ENCODE results near the gene APOA4.

The APOA4 gene

GRCh38 chr11:116823031-116823843, at the start of gene APOA4:
Gene APOA4 (minus strand): TSS chr11:116823304. CDS start chr11:116823191, 113 bp downstream.
- DNase-seq (ENCODE audit: low spot score), result no peak

GRCh38 chr11:116871248-116871647, 48.1 kb upstream of the APOA4 start:
- DNase-seq (ENCODE audit: low spot score), result peak; percentile 73

- DNase-seq (ENCODE audit: low spot score), result no peak
These were observed 47.0 kb upstream of the APOA4 start for GRCh38 chr11:116870054-116870453.

GRCh38 chr11:116869610-116870009, 46.5 kb upstream of the APOA4 start:
- DNase-seq (ENCODE audit: low spot score), result no peak

- DNase-seq (ENCODE audit: low spot score), result no peak
These were observed 45.0 kb upstream of the APOA4 start for GRCh38 chr11:116868066-116868465.

- no peak for DNase-seq (ENCODE audit: low spot score)
These were observed 44.5 kb upstream of the APOA4 start for GRCh38 chr11:116867619-116868018.

- DNase-seq (ENCODE audit: low spot score), result no peak
These were observed 43.8 kb upstream of the APOA4 start for GRCh38 chr11:116866804-116867455.

GRCh38 chr11:116865696-116866095, 42.6 kb upstream of the APOA4 start:
- DNase-seq (ENCODE audit: low spot score), result no peak

- no peak for DNase-seq (ENCODE audit: low spot score)
These were observed 41.4 kb upstream of the APOA4 start for GRCh38 chr11:116864531-116864930.

GRCh38 chr11:116862951-116863350, 39.8 kb upstream of the APOA4 start:
- no peak for DNase-seq (ENCODE audit: low spot score)

GRCh38 chr11:116862185-116862584, 39.1 kb upstream of the APOA4 start:
- no peak for DNase-seq (ENCODE audit: low spot score)

- DNase-seq (ENCODE audit: low spot score), result no peak
These were observed 38.4 kb upstream of the APOA4 start for GRCh38 chr11:116861539-116861938.

- no peak for DNase-seq (ENCODE audit: low spot score)
These were observed 37.2 kb upstream of the APOA4 start for GRCh38 chr11:116860303-116860702.

GRCh38 chr11:116859175-116859574, 36.1 kb upstream of the APOA4 start:
- DNase-seq (ENCODE audit: low spot score), result no peak

- no peak for DNase-seq (ENCODE audit: low spot score)
These were observed 34.8 kb upstream of the APOA4 start for GRCh38 chr11:116857936-116858335.

GRCh38 chr11:116857316-116857715, 34.2 kb upstream of the APOA4 start:
- DNase-seq (ENCODE audit: low spot score), result no peak

- no peak for DNase-seq (ENCODE audit: low spot score)
These were observed 33.3 kb upstream of the APOA4 start for GRCh38 chr11:116856423-116856822.

- no peak for DNase-seq (ENCODE audit: low spot score)
These were observed 32.3 kb upstream of the APOA4 start for GRCh38 chr11:116855413-116855812.

- peak; percentile 90 for DNase-seq (ENCODE audit: low spot score)
These were observed 30.5 kb upstream of the APOA4 start for GRCh38 chr11:116853461-116854073.

- peak; percentile 50 for DNase-seq (ENCODE audit: low spot score)
These were observed 29.3 kb upstream of the APOA4 start for GRCh38 chr11:116852261-116853031.

GRCh38 chr11:116851626-116852025, 28.5 kb upstream of the APOA4 start:
- no peak for DNase-seq (ENCODE audit: low spot score)

- no peak for DNase-seq (ENCODE audit: low spot score)
These were observed 26.4 kb upstream of the APOA4 start for GRCh38 chr11:116849486-116849885.
